Activated CD8-positive, alpha-beta memory T cell treated with anti-CD3 and anti-CD28 coated beads for 36 hours (primary cell): ENCODE results near the gene TTC9C. TPM values are rescaled to one million over a fixed set of nuclear protein-coding genes. Genes with fewer than 3 reads are reported as not detected.
"Not testable (repeated sequence)": the region's sequence is repeated elsewhere in the genome, so short reads cannot be mapped to it uniquely, and the experiment has no call there.

Experiments used
- CTCF ChIA-PET: fragments of 350-600 bp; sonication (Branson Sonifier 250); formaldehyde crosslinking; loops from one replicate; lab custom pipeline; 2021; ENCODE audit warnings: antibody characterized with exemption; lab: Charles Lee
- POLR2A ChIA-PET: fragments of 350-600 bp; sonication (Branson Sonifier 250); formaldehyde crosslinking; loops from one replicate; lab custom pipeline; 2021; ENCODE audit warnings: antibody characterized with exemption; lab: Charles Lee
- total RNA-seq, 2 experiments: library from RNA; stranded (reverse); gene quantifications; one replicate each; pipeline ENCODE4 v1.2.3, GENCODE V29; 2021

Gene TTC9C
- total RNA-seq, 2 experiments from 2014 or later, result 31.6 to 33.2 TPM

- ChIA-PET CTCF (interaction anchor here (0.6 to 2.1 kb wide), 7 partner anchors 17 to 64 kb away, joined by 3 to 11 read pairs (median 4); partner anchors contain the start of genes TAF6L and ZBTB3), POLR2A (interaction anchor here (0.6 to 2.9 kb wide), 12 partner anchors 15 to 135 kb away, joined by 3 to 26 read pairs (median 5); partner anchors contain the start of genes C11orf98, CSKMT, LBHD1 and STX5)
Measured at GRCh38 chr11:62726156-62726914, 2.0 kb upstream of the TTC9C start.

- ChIA-PET CTCF (interaction anchor here (0.6 to 2.1 kb wide), 5 partner anchors 17 to 59 kb away, joined by 3 to 11 read pairs (median 4); partner anchors contain the start of genes TAF6L and ZBTB3), POLR2A (interaction anchor here (0.5 to 2.9 kb wide), 14 partner anchors 9 to 153 kb away, joined by 3 to 26 read pairs (median 5); partner anchors contain the start of genes C11orf98, CSKMT, EEF1G and LBHD1)
Measured at GRCh38 chr11:62726915-62727164, 1.4 kb upstream of the TTC9C start.

GRCh38 chr11:62727165-62727871 is 968 bp upstream of the TTC9C start, which contains the start of gene HNRNPUL2:
TSS of gene HNRNPUL2 (minus strand) at chr11:62727457. CDS start at chr11:62727156, 301 bp downstream.
- POLR2A ChIA-PET, result interaction anchor here (0.5 to 2.9 kb wide), 19 partner anchors 8 to 994 kb away, joined by 3 to 26 read pairs (median 5); partner anchors contain the start of genes C11orf98, CSKMT, EEF1G and LBHD1
- CTCF ChIA-PET, result interaction anchor here (0.6 to 2.1 kb wide), 5 partner anchors 18 to 59 kb away, joined by 3 to 11 read pairs (median 4); partner anchors contain the start of genes TAF6L and ZBTB3

GRCh38 chr11:62727872-62728170 is 465 bp upstream of the TTC9C start:
- ChIA-PET CTCF (interaction anchor here (1.2 to 2.1 kb wide), 3 partner anchors 18 to 58 kb away, joined by 4 to 11 read pairs (median 6); partner anchors contain the start of gene TAF6L), POLR2A (interaction anchor here (0.6 to 2.9 kb wide), 17 partner anchors 17 to 995 kb away, joined by 3 to 26 read pairs (median 5); partner anchors contain the start of genes C11orf98, CSKMT, EEF1G and LBHD1)

GRCh38 chr11:62730076-62730475 is 1.8 kb downstream of the TTC9C start:
- POLR2A ChIA-PET, result interaction anchor here (1.2 to 1.4 kb wide), 2 partner anchors 56 to 111 kb away, joined by 3 to 4 read pairs; no protein-coding TSS in a partner anchor
- CTCF ChIA-PET, result interaction anchor here (0.6 to 0.9 kb wide), 4 partner anchors 21 to 748 kb away, joined by 3 to 4 read pairs (median 3); no protein-coding TSS in a partner anchor

GRCh38 chr11:62732830-62733229 is 4.5 kb downstream of the TTC9C start:
- ChIA-PET CTCF (interaction anchor here (0.8 to 1.0 kb wide), 2 partner anchors 17 to 137 kb away, joined by 3 to 4 read pairs; no protein-coding TSS in a partner anchor), POLR2A (no interaction called here)

GRCh38 chr11:62737196-62737595 is 8.9 kb downstream of the TTC9C start:
- CTCF ChIA-PET, result no interaction called here
- POLR2A ChIA-PET, result interaction anchor here (0.5 kb wide), 1 partner anchor 95 kb away, joined by 9 read pairs; the partner anchor contains the start of gene STX5

GRCh38 chr11:62747475-62748160 is 19.3 kb downstream of the TTC9C start:
- ChIA-PET CTCF (interaction anchor here (0.6 to 1.0 kb wide), 3 partner anchors 23 to 193 kb away, joined by 3 to 4 read pairs (median 3); partner anchors contain the start of gene TAF6L), POLR2A (no interaction called here)

GRCh38 chr11:62749931-62750330 is 21.6 kb downstream of the TTC9C start:
- POLR2A ChIA-PET, result not testable (repeated sequence)
- CTCF ChIA-PET, result interaction anchor here (1.1 kb wide), 1 partner anchor 17 kb away, joined by 3 read pairs; no protein-coding TSS in a partner anchor

GRCh38 chr11:62752177-62752785 is 24.0 kb downstream of the TTC9C start:
- CTCF ChIA-PET, result interaction anchor here (1.6 to 3.0 kb wide), 2 partner anchors 10 to 34 kb away, joined by 4 to 13 read pairs; partner anchors contain the start of gene POLR2G
- POLR2A ChIA-PET, result interaction anchor here (0.5 to 0.7 kb wide), 2 partner anchors 64 to 196 kb away, joined by 3 to 9 read pairs; no protein-coding TSS in a partner anchor

- POLR2A ChIA-PET, result interaction anchor here (0.6 to 2.1 kb wide), 15 partner anchors 9 to 162 kb away, joined by 3 to 18 read pairs (median 6); partner anchors contain the start of genes C11orf98, CSKMT, HNRNPUL2 and LBHD1
- CTCF ChIA-PET, result interaction anchor here (0.9 to 3.0 kb wide), 5 partner anchors 26 to 153 kb away, joined by 3 to 13 read pairs (median 3); partner anchors contain the start of gene HNRNPUL2
Measured at GRCh38 chr11:62752994-62753735, 24.9 kb downstream of the TTC9C start.

- POLR2A ChIA-PET, result interaction anchor here (0.6 to 2.1 kb wide), 20 partner anchors 8 to 162 kb away, joined by 3 to 18 read pairs (median 6); partner anchors contain the start of genes C11orf98, CSKMT, HNRNPUL2 and LBHD1
- CTCF ChIA-PET, result interaction anchor here (0.5 to 3.0 kb wide), 7 partner anchors 27 to 152 kb away, joined by 3 to 13 read pairs (median 3); partner anchors contain the start of gene HNRNPUL2
Measured at GRCh38 chr11:62753736-62754603, 25.7 kb downstream of the TTC9C start, which contains the start of gene ZBTB3. TSS of gene ZBTB3 (minus strand) at chr11:62754160. CDS start at chr11:62753664, 496 bp downstream.

- POLR2A ChIA-PET, result interaction anchor here (0.7 to 1.7 kb wide), 2 partner anchors 26 to 77 kb away, joined by 5 to 8 read pairs; partner anchors contain the start of gene TEX54
- CTCF ChIA-PET, result interaction anchor here (0.6 to 1.3 kb wide), 3 partner anchors 29 to 371 kb away, joined by 3 read pairs; no protein-coding TSS in a partner anchor
Measured at GRCh38 chr11:62755086-62755615, 26.9 kb downstream of the TTC9C start.

GRCh38 chr11:62757846-62758788 is 29.8 kb downstream of the TTC9C start:
- CTCF ChIA-PET, result interaction anchor here (0.8 to 1.3 kb wide), 2 partner anchors 16 to 28 kb away, joined by 3 to 4 read pairs; no protein-coding TSS in a partner anchor
- POLR2A ChIA-PET, result no interaction called here
